GM23248 (cell line): ENCODE results near the gene TSPAN32. TPM values are rescaled to one million over a fixed set of nuclear protein-coding genes. Genes with fewer than 3 reads are reported as not detected.

Source experiments
- DNase-seq: peaks from one replicate; pipeline ENCODE4 v3.0.0-alpha.2; 2015
- H2AFZ ChIP-seq: fragments of 200-600 bp; sonication (generic); 2 replicates; pipeline ENCODE4 v1.6.1; 2016; ENCODE audit warnings: antibody characterized with exemption
- H3F3A ChIP-seq: fragments of 200-600 bp; sonication (generic); 2 replicates; pipeline ENCODE4 v1.6.1; 2016; ENCODE audit warnings: mild to moderate bottlenecking, antibody characterized with exemption, mixed run types; ENCODE audit not compliant: insufficient read depth
- H3K27ac ChIP-seq: fragments of 200-600 bp; sonication (generic); 2 replicates; pipeline ENCODE4 v1.5.1; 2016; ENCODE audit warnings: mild to moderate bottlenecking
- H3K27me3 ChIP-seq: fragments of 200-600 bp; sonication (generic); replicated peaks from 2 replicates; pipeline ENCODE4 v1.6.1; 2016; ENCODE audit warnings: mild to moderate bottlenecking; ENCODE audit not compliant: insufficient read depth
- H3K36me3 ChIP-seq: fragments of 200-600 bp; sonication (generic); 2 replicates; pipeline ENCODE4 v1.6.1; 2016; ENCODE audit warnings: low read depth, mild to moderate bottlenecking
- H3K4me1 ChIP-seq: fragments of 200-600 bp; sonication (generic); 2 replicates; pipeline ENCODE4 v1.6.1; 2016; ENCODE audit warnings: mild to moderate bottlenecking; ENCODE audit not compliant: insufficient read depth
- H3K4me2 ChIP-seq: fragments of 200-600 bp; sonication (generic); one replicate; pipeline ENCODE4 v1.6.1; 2016; ENCODE audit warnings: mild to moderate bottlenecking; ENCODE audit not compliant: unreplicated experiment
- H3K4me3 ChIP-seq: fragments of 200-600 bp; sonication (generic); 2 replicates; pipeline ENCODE4 v1.5.1; 2016; ENCODE audit warnings: mild to moderate bottlenecking
- H3K79me2 ChIP-seq: fragments of 200-600 bp; sonication (generic); 2 replicates; pipeline ENCODE4 v1.6.1; 2016; ENCODE audit warnings: mild to moderate bottlenecking; ENCODE audit not compliant: insufficient read depth
- H3K9ac ChIP-seq: fragments of 200-600 bp; sonication (generic); 2 replicates; pipeline ENCODE4 v1.6.1; 2016; ENCODE audit warnings: mild to moderate bottlenecking
- H3K9me2 ChIP-seq: fragments of 200-600 bp; sonication (generic); 2 replicates; pipeline ENCODE4 v1.6.1; 2016; ENCODE audit warnings: mixed run types, mild to moderate bottlenecking, moderate library complexity; ENCODE audit not compliant: insufficient read depth
- H3K9me3 ChIP-seq: fragments of 200-600 bp; sonication (generic); one replicate; pipeline ENCODE4 v1.6.1; 2017; ENCODE audit warnings: low read depth
- H4K20me1 ChIP-seq: fragments of 200-600 bp; sonication (generic); 2 replicates; pipeline ENCODE4 v1.6.0; 2016; ENCODE audit not compliant: insufficient read depth
- EZH2 ChIP-seq: fragments of 200-600 bp; sonication (generic); IDR thresholded peaks from 2 replicates; pipeline ENCODE4 v1.6.1; 2018; ENCODE audit warnings: antibody characterized with exemption, mild to moderate bottlenecking; ENCODE audit not compliant: insufficient read depth, poor library complexity, severe bottlenecking
- EZH2phosphoT487 ChIP-seq: fragments of 200-600 bp; sonication (generic); IDR thresholded peaks from 2 replicates; pipeline ENCODE4 v1.6.1; 2018; ENCODE audit warnings: antibody characterized with exemption, moderate library complexity, mild to moderate bottlenecking, low read depth; ENCODE audit not compliant: insufficient read depth
- WGBS, 2 experiments: methylation state at CpG; one replicate each; pipeline ENCODE4 v1.1.6; 2015 to 2017; ENCODE audit warnings: low lambda C conversion rate in 2 of 2, low coverage in 1 of 2; ENCODE audit errors: missing lambda C conversion rate in 2 of 2; 5-methylcytosine and 5-hydroxymethylcytosine counted together
- in situ Hi-C: fragments of 300-500 bp; cut with MboI; formaldehyde crosslinking; loops from 2 replicates; pipeline ENCODE4 v1.15.0; 2020
- polyA plus RNA-seq: library from polyadenylated mRNA; unstranded; fragments of >200 nt; fragmentation: Nextera tagmentation; extraction: Ambion mirVana; gene quantifications from 2 replicates; pipeline ENCODE4 v1.2.1, GENCODE V29; 2016
- total RNA-seq: library from RNA; depleted of rRNA; stranded (reverse); fragments of >200 nt; shearing (Covaris generic); gene quantifications from 2 replicates; pipeline ENCODE4 v1.2.3, GENCODE V29; 2014

TSPAN32 gene
- total and polyA plus RNA-seq, 2 experiments from 2014 or later = not detected

DNA sequence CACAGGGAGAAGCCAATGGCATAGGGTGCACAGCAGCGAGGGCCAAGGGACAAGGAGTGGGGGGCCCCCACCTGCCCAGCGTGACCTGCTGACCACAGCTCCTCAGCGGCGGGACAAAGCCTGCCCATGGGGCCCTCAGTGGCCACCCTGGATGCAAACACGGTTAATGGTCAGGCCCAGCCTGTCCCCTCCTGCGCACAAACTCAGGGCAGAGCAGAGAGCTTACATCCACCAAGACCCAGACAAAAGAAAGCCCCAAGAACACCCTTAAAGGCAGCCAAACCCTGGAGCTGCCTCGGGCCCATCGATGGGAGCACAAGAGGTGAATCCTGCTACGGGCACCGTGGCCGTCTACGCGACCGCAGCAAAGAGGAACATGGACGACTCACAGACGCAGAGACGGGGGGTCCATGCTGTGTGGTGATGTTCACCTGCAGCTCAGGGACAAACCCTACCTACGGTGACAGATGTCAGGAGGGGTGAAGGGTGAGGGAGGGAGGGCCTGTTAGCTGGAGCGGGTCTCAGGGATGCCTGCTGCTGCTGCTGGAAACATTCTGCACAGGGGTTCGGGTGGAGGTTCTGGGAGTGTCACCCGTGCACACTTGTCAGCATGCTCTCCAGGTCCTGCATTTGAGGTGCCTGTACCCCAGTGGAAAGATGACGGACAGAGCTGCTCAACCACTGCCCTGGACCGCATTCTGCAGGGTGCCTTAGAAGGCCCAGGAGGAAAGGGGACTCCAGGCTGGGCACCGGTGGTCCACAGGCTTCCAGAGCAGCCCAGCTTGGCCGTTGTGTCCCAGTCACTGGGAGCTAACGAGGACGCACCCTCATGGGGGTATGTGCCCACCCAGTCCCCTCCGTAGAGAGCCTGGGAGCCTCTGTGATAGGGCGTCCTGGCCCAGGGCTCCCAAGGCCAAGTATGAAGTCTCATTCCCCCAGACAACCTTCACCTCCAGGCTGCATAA is 43.0 kb upstream of the TSPAN32 start:
- Histone ChIP-seq H3K9ac (no peak overlapping the region), H3K4me2 (no peak overlapping the region), H3K9me2 (no peaks in the 10 kb centered on the region), H3K9me3 (no peaks in the 10 kb centered on the region), H3K4me3 (no peak overlapping the region), H3F3A (no peaks in the 10 kb centered on the region), H3K27me3 (peaks cover 11% of the 10 kb centered on the region; the same call in 1 of the 2 replicates), H3K79me2 (no peaks in the 10 kb centered on the region), H3K27ac (no peak overlapping the region), H4K20me1 (no peaks in the 10 kb centered on the region), H3K36me3 (no peaks in the 10 kb centered on the region), H2AFZ (no peak overlapping the region), H3K4me1 (no peaks in the 10 kb centered on the region)
- in situ Hi-C loops = no loop called here
- no peak for DNase-seq
- WGBS, 2 experiments = 55 to 64% methylated on average over 29 of the region's 29 CpGs
- TF ChIP-seq EZH2phosphoT487 = no peak
- no peak for TF ChIP-seq EZH2

DNA sequence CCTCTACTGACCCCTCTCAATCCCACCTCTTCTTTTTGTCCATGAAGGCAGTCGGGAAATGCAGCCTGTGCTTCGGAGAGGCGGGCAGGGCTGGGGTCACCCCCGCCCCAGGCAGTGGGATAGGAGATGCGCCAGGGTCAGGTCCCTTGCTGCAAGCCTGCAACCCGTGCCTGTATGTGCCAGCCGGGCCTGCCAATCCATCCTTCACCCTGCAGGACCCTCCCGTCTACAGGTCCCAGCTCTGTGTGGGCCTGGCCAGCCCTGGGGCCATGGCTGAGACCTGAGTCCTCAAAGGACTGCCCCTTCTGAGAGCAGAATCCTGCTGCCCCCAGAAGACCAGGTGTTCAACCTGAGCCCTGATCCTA is 42.4 kb upstream of the TSPAN32 start:
- Histone ChIP-seq H3K9ac (no peak overlapping the region), H3K4me3 (no peak overlapping the region), H3K27me3 (peaks cover 7% of the 10 kb centered on the region), H3F3A (no peaks in the 10 kb centered on the region), H2AFZ (no peak overlapping the region), H3K79me2 (no peaks in the 10 kb centered on the region), H3K4me2 (no peak overlapping the region), H3K27ac (no peak overlapping the region), H4K20me1 (no peaks in the 10 kb centered on the region), H3K36me3 (no peaks in the 10 kb centered on the region), H3K4me1 (no peaks in the 10 kb centered on the region), H3K9me2 (no peaks in the 10 kb centered on the region), H3K9me3 (no peaks in the 10 kb centered on the region)
- TF ChIP-seq EZH2phosphoT487 = no peak
- TF ChIP-seq EZH2 = no peak
- DNase-seq = no peak
- in situ Hi-C loops = no loop called here
- WGBS, 2 experiments = 47 to 50% methylated on average over 8 of the region's 8 CpGs

- Histone ChIP-seq H3K9ac (no peak overlapping the region), H2AFZ (no peak overlapping the region), H3F3A (no peaks in the 10 kb centered on the region), H3K27me3 (peaks cover 7% of the 10 kb centered on the region), H3K27ac (no peak overlapping the region), H3K36me3 (no peaks in the 10 kb centered on the region), H3K9me2 (no peaks in the 10 kb centered on the region), H3K9me3 (no peaks in the 10 kb centered on the region), H4K20me1 (no peaks in the 10 kb centered on the region), H3K4me2 (no peak overlapping the region), H3K79me2 (no peaks in the 10 kb centered on the region), H3K4me3 (no peak overlapping the region), H3K4me1 (no peaks in the 10 kb centered on the region)
- DNase-seq = no peak
- TF ChIP-seq EZH2phosphoT487 (no peak), EZH2 (no peak)
- 33 to 39% methylated on average over 11 to 12 of the region's 12 CpGs for WGBS, 2 experiments
- in situ Hi-C loops = no loop called here
Measured at GRCh38 chr11:2259897-2260451, 41.8 kb upstream of the TSPAN32 start.

- Histone ChIP-seq H2AFZ (no peak overlapping the region), H3K36me3 (no peaks in the 10 kb centered on the region), H3K27me3 (peaks cover 7% of the 10 kb centered on the region; the same call in 1 of the 2 replicates), H4K20me1 (no peaks in the 10 kb centered on the region), H3K4me1 (no peaks in the 10 kb centered on the region), H3F3A (no peaks in the 10 kb centered on the region), H3K9ac (no peak overlapping the region), H3K9me2 (no peaks in the 10 kb centered on the region), H3K9me3 (no peaks in the 10 kb centered on the region), H3K27ac (no peak overlapping the region), H3K79me2 (no peaks in the 10 kb centered on the region), H3K4me2 (no peak overlapping the region), H3K4me3 (no peak overlapping the region)
- 36 to 48% methylated on average over 21 to 25 of the region's 26 CpGs for WGBS, 2 experiments
- TF ChIP-seq EZH2phosphoT487 (no peak), EZH2 (no peak)
- DNase-seq = no peak
- in situ Hi-C loops = no loop called here
Measured at GRCh38 chr11:2260491-2261364, 41.1 kb upstream of the TSPAN32 start.
